Testis (tissue), 2 donors: Measurements from ENCODE around the gene KLHL25.

Experiments
- CTCF ChIP-seq, 3 experiments: fragments of 450-650 bp in 2 of 3; fragments of 200-600 bp in 1 of 3; sonication (generic) in 1 of 3; IDR thresholded peaks; one replicate each; pipeline ENCODE4 v1.5.1; 2016 to 2019; ENCODE audit warnings: antibody characterized with exemption in 3 of 3, mild to moderate bottlenecking in 2 of 3, moderate library complexity in 1 of 3
- POLR2A ChIP-seq: fragments of 450-650 bp; IDR thresholded peaks from one replicate; pipeline ENCODE4 v1.6.1; 2017; ENCODE audit warnings: antibody characterized with exemption, mild to moderate bottlenecking, moderate library complexity

- TF ChIP-seq CTCF (IDR thresholded peaks at IDR 0.05) (no peak), POLR2A (no peak)
Observed at GRCh38 chr15:85773970-85774369, 20.8 kb downstream of the KLHL25 start.
